ENCODE data around the gene TBX15.

Gene TBX15

DNA sequence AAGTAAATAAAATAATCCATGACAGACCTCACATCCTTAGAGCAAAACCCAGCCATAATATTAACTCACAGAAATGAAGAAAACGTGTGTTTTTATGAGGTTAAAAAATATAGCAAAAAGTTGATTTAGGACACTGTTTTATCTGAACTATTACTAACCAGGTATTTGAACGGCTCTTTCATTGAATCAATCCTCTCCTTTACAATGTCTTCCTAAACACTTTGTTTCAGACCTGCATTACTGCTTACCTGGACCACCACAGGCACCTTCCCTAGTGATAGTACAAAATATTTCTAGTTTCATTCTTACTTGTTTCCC lies 25.0 kb downstream of the TBX15 start:
- Histone ChIP-seq H3K9me3 (ENCODE audit: control insufficient read depth, low read length) (no peaks in the 10 kb centered on the region), H3K79me2 (no peaks in the 10 kb centered on the region), H3K4me2 (ENCODE audit: low read length) (no peak overlapping the region), H3K4me3 (ENCODE audit: low read depth, low read length) (no peak overlapping the region), H3K9ac (no peak overlapping the region), H3K36me3 (ENCODE audit: control insufficient read depth, insufficient read depth, low read length) (no peaks in the 10 kb centered on the region), H3K4me1 (no peaks in the 10 kb centered on the region), H2AFZ (no peak overlapping the region), H3K27me3 (ENCODE audit: control insufficient read depth, insufficient read depth, low read length) (no peaks in the 10 kb centered on the region), H3K27ac (no peak overlapping the region)
- TF ChIP-seq, protein P1, sequence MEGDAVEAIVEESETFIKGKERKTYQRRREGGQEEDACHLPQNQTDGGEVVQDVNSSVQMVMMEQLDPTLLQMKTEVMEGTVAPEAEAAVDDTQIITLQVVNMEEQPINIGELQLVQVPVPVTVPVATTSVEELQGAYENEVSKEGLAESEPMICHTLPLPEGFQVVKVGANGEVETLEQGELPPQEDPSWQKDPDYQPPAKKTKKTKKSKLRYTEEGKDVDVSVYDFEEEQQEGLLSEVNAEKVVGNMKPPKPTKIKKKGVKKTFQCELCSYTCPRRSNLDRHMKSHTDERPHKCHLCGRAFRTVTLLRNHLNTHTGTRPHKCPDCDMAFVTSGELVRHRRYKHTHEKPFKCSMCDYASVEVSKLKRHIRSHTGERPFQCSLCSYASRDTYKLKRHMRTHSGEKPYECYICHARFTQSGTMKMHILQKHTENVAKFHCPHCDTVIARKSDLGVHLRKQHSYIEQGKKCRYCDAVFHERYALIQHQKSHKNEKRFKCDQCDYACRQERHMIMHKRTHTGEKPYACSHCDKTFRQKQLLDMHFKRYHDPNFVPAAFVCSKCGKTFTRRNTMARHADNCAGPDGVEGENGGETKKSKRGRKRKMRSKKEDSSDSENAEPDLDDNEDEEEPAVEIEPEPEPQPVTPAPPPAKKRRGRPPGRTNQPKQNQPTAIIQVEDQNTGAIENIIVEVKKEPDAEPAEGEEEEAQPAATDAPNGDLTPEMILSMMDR (IDR thresholded peaks at IDR 0.05): no peak

DNA sequence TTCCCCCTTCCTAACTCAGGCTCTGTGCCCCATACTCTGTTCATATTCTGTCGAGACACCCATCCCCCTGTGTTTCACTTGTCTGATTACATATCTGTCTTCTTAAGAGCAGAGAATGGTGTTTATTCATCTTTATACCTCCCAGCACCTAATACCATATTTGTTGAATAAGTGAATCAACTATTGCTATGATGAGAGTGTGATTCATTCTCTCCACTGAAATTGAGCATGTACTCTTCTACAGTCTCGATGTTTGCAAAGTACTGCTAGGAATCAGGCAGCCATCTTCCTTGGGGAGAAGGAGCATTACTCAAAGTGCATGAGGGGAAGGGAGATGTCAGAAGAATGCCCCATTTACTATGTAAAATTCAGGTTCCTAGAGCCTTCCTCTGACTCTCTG lies 27.0 kb downstream of the TBX15 start:
- Histone ChIP-seq H3K79me2 (no peaks in the 10 kb centered on the region), H3K27me3 (ENCODE audit: control insufficient read depth, insufficient read depth, low read length) (no peaks in the 10 kb centered on the region), H3K36me3 (ENCODE audit: control insufficient read depth, insufficient read depth, low read length) (no peaks in the 10 kb centered on the region), H3K4me1 (no peaks in the 10 kb centered on the region), H2AFZ (no peak overlapping the region), H3K4me2 (ENCODE audit: low read length) (no peak overlapping the region), H3K9me3 (ENCODE audit: control insufficient read depth, low read length) (no peaks in the 10 kb centered on the region), H3K9ac (no peak overlapping the region), H3K4me3 (ENCODE audit: low read depth, low read length) (no peak overlapping the region), H3K27ac (no peak overlapping the region)
- TF ChIP-seq, protein P1 (IDR thresholded peaks at IDR 0.05): no peak

DNA sequence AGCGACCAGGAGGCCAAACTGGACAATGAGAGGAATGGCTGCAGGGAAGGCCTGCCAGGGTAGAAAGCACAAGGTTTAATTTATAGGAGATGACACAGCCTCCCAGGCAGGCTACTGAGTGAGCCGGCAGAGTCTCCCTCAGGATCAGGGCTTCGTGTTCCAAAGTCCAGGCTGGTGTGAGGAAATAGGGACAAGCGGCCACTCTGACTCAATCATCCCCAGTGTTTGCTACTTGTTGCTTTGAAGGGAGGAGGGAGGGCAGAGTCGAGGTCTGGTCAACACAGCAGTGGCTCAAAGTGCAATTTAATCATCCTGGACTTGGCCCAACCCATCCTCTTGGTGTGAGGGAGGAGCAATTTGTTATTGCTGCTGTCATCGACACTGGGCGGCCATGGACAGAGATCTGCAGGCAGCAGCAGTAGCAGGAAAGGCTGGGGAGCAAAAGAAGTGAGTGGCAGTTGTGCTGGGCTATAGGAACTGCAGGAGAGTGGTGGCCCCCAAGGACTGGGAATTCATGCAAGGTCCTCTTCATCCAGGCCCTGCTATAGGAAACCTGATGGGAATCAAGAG lies 27.5 kb downstream of the TBX15 start:
- no peaks in the 10 kb centered on the region for H3K27me3 ChIP-seq (ENCODE audit: control insufficient read depth, insufficient read depth, low read length)
- H3K4me1 ChIP-seq: no peaks in the 10 kb centered on the region
- H3K4me3 ChIP-seq (ENCODE audit: low read depth, low read length): no peak overlapping the region
- H3K9ac ChIP-seq: no peak overlapping the region
- no peak overlapping the region for H3K27ac ChIP-seq
- H2AFZ ChIP-seq: no peak overlapping the region
- H3K4me2 ChIP-seq (ENCODE audit: low read length): no peak overlapping the region
- no peaks in the 10 kb centered on the region for H3K79me2 ChIP-seq
- TF ChIP-seq, protein P1 (IDR thresholded peaks at IDR 0.05): no peak
- H3K36me3 ChIP-seq (ENCODE audit: control insufficient read depth, insufficient read depth, low read length): no peaks in the 10 kb centered on the region
- no peaks in the 10 kb centered on the region for H3K9me3 ChIP-seq (ENCODE audit: control insufficient read depth, low read length)

DNA sequence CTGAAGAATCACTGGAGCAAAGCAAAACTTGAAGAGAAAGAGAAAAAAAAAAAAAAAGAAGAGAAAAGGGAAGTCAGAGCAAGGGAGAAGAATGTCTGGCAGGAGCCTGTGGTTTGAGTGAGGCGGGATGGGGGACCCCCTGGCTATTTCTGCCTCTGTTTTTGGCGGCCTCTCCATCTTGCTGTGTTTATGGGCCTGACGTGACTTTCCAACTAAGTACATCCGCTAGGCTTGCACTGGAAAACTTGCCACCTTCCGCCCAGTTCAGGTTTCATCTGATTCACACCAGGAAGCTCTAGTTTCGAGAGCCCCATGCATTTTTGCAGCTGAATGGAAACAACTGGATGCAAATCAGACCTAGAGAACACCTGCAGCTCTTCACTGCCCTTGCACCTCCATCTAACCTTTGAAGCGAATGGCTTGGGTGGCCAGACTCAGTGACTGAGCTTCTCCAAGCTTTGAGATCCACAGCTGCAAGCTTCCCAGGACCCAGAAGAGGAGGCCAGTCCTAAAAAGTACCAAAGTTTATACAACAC lies 28.0 kb downstream of the TBX15 start:
- Histone ChIP-seq H2AFZ (no peak overlapping the region), H3K79me2 (no peaks in the 10 kb centered on the region), H3K4me2 (ENCODE audit: low read length) (no peak overlapping the region), H3K4me3 (ENCODE audit: low read depth, low read length) (no peak overlapping the region), H3K27ac (no peak overlapping the region), H3K27me3 (ENCODE audit: control insufficient read depth, insufficient read depth, low read length) (no peaks in the 10 kb centered on the region), H3K9me3 (ENCODE audit: control insufficient read depth, low read length) (no peaks in the 10 kb centered on the region), H3K36me3 (ENCODE audit: control insufficient read depth, insufficient read depth, low read length) (no peaks in the 10 kb centered on the region), H3K4me1 (no peaks in the 10 kb centered on the region), H3K9ac (no peak overlapping the region)
- TF ChIP-seq, protein P1 (IDR thresholded peaks at IDR 0.05): no peak

DNA sequence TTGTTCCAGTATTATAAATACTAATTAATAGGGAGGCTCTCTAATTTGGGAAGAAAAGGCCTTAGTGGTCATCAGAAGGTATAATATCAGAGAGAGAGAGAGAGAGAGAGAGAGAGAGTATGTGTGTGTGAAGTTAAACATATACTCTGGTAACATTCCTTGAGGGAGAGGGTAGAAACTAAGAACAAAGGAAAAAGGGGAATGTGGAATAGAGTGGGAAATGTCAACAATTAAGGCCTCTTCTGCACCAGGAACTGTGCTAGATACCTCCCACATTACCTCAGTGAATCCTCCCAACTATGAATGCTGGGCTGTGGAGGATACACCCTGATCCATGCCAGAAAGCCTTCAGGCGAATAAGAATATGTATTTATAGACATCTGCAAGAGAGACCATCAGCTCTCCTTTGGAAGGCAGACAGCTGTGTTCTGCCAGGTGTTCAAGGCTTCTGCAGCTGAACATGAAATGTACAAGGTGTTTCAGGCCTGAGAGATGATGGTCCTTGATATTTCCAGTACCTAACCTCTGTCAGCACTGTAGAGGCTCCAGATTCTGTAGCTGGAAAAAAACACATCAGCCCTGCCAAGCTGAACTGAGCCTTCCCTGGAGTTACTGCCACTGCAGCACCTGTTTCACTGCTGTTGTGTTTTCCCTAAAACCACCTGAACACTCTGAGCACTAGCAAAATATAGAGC lies 29.1 kb downstream of the TBX15 start:
- TF ChIP-seq, protein P1 (IDR thresholded peaks at IDR 0.05): no peak
- Histone ChIP-seq H3K36me3 (ENCODE audit: control insufficient read depth, insufficient read depth, low read length) (no peaks in the 10 kb centered on the region), H3K4me2 (ENCODE audit: low read length) (no peak overlapping the region), H3K27ac (no peak overlapping the region), H2AFZ (no peak overlapping the region), H3K79me2 (no peaks in the 10 kb centered on the region), H3K4me3 (ENCODE audit: low read depth, low read length) (no peak overlapping the region), H3K4me1 (no peaks in the 10 kb centered on the region), H3K27me3 (ENCODE audit: control insufficient read depth, insufficient read depth, low read length) (no peaks in the 10 kb centered on the region), H3K9me3 (ENCODE audit: control insufficient read depth, low read length) (no peaks in the 10 kb centered on the region), H3K9ac (no peak overlapping the region)
